ENCODE data around the gene ARHGAP35. TPM values are rescaled to one million over a fixed set of nuclear protein-coding genes. Genes with fewer than 3 reads are reported as not detected.

ARHGAP35 gene
- total RNA-seq (2022; extraction: Qiagen RNA extraction; ENCODE audit: low read depth): 23.9 to 32.0 TPM (median 29.7 TPM) in 5 replicates

GRCh38 chr19:46860846-46861690 lies at the start of gene ARHGAP35:
Gene ARHGAP35, plus strand, starts transcription at chr19:46860997. Its CDS starts 57,679 bp downstream, at chr19:46918676.

GRCh38 chr19:46850228-46851203 lies 10.3 kb upstream of the ARHGAP35 start, which contains the start of gene AP2S1:
Gene AP2S1, minus strand, starts transcription at chr19:46850846. Its CDS starts 80 bp downstream, at chr19:46850766.

Other genes starting within 250 kb of the ARHGAP35 start
- 0.06 to 0.11 TPM in 2 of 5 replicates, not detected in the others for gene PTGIR, start 235.9 kb upstream of the ARHGAP35 start, total RNA-seq (2022; extraction: Qiagen RNA extraction; ENCODE audit: low read depth)
- gene GNG8, start 224.8 kb upstream of the ARHGAP35 start, total RNA-seq (2022; extraction: Qiagen RNA extraction; ENCODE audit: low read depth): not detected in 5 replicates
- 0.19 to 0.41 TPM (median 0.38 TPM) in 5 replicates for gene DACT3, start 199.8 kb upstream of the ARHGAP35 start, total RNA-seq (2022; extraction: Qiagen RNA extraction; ENCODE audit: low read depth)
- 24.6 to 35.2 TPM (median 31.3 TPM) in 5 replicates for gene PRKD2, start 143.9 kb upstream of the ARHGAP35 start, total RNA-seq (2022; extraction: Qiagen RNA extraction; ENCODE audit: low read depth)
- 16.6 to 21.8 TPM (median 20.8 TPM) in 5 replicates for gene FKRP, start 114.9 kb upstream of the ARHGAP35 start, total RNA-seq (2022; extraction: Qiagen RNA extraction; ENCODE audit: low read depth)
- 70.7 to 89.0 TPM (median 83.4 TPM) in 5 replicates for gene STRN4, start 114.5 kb upstream of the ARHGAP35 start, total RNA-seq (2022; extraction: Qiagen RNA extraction; ENCODE audit: low read depth)
- 237 to 296 TPM (median 273 TPM) in 5 replicates for gene SLC1A5, start 72.4 kb upstream of the ARHGAP35 start, total RNA-seq (2022; extraction: Qiagen RNA extraction; ENCODE audit: low read depth)
- gene AP2S1, start 10.2 kb upstream of the ARHGAP35 start, total RNA-seq (2022; extraction: Qiagen RNA extraction; ENCODE audit: low read depth): 224 to 309 TPM (median 291 TPM) in 5 replicates
- 5.6 to 8.0 TPM (median 6.0 TPM) in 5 replicates for gene NPAS1, start 158.8 kb downstream of the ARHGAP35 start, total RNA-seq (2022; extraction: Qiagen RNA extraction; ENCODE audit: low read depth)
- gene TMEM160, start 187.6 kb downstream of the ARHGAP35 start, total RNA-seq (2022; extraction: Qiagen RNA extraction; ENCODE audit: low read depth): 30.1 to 87.8 TPM (median 74.5 TPM) in 5 replicates